ENCODE data around the gene RNF223. TPM values are rescaled to one million over a fixed set of nuclear protein-coding genes. Genes with fewer than 3 reads are reported as not detected.
"Not testable (repeated sequence)": the region's sequence is repeated elsewhere in the genome, so short reads cannot be mapped to it uniquely, and the experiment has no call there.

The RNF223 gene
- total RNA-seq, 1 donor from 2014 or later = 0.10 TPM

DNA sequence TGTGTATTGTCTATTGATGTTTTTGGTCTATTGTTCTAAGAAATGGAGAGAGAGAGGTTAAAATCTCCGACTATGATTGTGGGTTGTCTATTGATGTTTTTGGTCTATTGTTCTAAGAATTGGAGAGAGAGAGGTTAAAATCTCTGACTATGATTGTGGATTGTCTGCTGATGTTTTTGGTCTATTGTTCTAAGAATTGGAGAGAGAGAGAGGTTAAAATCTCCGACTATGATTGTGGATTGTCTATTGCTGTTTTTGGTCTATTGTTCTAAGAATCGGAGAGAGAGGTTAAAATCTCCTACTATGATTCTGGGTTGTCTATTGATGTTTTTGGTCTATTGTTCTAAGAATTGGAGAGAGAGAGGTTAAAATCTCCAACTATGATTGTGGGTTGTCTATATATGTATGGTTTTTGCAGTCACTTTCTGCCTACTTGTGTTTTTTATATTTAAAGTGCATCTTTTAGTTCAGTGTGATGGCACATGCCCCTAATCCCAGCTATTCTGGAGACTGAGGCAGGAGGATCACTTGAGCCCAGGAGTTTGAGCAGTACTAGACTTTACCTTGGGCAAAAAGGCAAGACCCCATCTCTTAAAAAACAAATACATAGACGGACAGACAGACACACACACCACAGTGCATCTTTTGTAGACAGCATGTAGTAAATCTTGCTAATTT is 25.5 kb upstream of the RNF223 start:
- Mint-ChIP-seq H3K27me3 (ENCODE audit: insufficient read depth) (peaks cover 9% of the 10 kb centered on the region), H3K4me3 (no peak overlapping the region), H3K9me3 (peaks cover 21% of the 10 kb centered on the region), H3K4me1 (ENCODE audit: low read depth) (peaks cover 26% of the 10 kb centered on the region), H3K27ac (peak overlapping the region; percentile 74), H3K36me3 (ENCODE audit: low read depth) (peaks cover 20% of the 10 kb centered on the region)
- DNase-seq (ENCODE audit: low spot score) = no peak
- intact Hi-C loops (cut with micrococcal nuclease) = loop anchor here (2.0 to 10.0 kb wide), 3 partner anchors 37 to 175 kb away; partner anchors contain the start of gene SAMD11

DNA sequence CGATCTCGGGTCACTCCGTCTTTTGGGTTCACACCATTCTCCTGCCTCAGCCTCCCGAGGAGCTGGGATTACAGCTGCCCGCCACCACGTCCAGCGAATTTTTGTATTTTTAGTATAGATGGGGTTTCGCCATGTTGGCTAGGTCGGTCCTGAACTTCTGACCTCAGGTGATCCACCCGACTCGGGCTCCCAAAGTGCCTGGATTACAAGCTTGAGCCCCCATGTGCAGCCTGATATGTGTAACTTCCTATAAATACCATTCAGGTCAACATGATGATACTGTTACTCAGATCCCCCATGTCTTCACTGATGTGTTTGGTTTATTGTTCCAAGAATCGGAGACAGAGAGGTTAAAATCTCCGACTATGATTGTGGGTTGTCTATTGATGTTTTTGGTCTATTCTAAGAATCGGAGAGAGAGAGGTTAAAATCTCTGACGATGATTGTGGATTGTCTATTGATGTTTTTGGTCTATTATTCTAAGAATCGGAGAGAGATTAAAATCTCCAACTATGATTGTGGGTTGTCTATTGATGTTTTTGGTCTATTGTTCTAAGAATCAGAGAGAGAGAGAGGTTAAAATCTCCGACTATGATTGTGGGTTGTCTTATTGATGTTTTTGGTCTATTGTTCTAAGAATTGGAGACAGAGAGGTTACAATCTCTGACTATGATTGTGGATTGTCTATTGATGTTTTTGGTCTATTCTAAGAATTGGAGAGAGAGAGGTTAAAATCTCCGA is 24.7 kb upstream of the RNF223 start:
- H3K36me3 Mint-ChIP-seq (ENCODE audit: low read depth) = peaks cover 20% of the 10 kb centered on the region
- peaks cover 26% of the 10 kb centered on the region for H3K4me1 Mint-ChIP-seq (ENCODE audit: low read depth)
- H3K27me3 Mint-ChIP-seq (ENCODE audit: insufficient read depth) = peaks cover 9% of the 10 kb centered on the region
- no peak for DNase-seq (ENCODE audit: low spot score)
- peaks cover 21% of the 10 kb centered on the region for H3K9me3 Mint-ChIP-seq
- peak overlapping the region; percentile 74 for H3K27ac Mint-ChIP-seq
- intact Hi-C loops (cut with micrococcal nuclease) = loop anchor here (2.0 to 10.0 kb wide), 3 partner anchors 37 to 174 kb away; partner anchors contain the start of gene SAMD11
- H3K4me3 Mint-ChIP-seq = no peak overlapping the region

DNA sequence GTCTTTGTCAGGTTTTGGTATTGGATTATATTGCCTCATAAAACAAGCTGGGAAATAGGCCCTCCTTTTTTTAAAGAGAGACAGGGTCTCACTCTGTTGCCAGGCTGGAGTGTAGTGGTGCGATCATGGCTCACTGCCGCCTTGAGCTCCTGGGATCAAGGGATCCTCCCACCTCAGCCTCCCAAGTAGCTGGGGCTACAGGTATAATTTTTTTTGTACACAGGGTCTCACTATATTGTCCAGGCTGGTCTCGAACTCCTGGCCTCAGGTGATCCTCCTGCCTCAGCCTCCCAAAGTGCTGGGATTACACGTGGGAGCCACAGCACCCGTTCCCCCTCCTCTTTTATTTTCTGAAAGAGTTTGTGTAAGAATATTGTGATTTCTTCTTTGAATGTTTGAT is 22.0 kb upstream of the RNF223 start:
- H3K9me3 Mint-ChIP-seq = peaks cover 24% of the 10 kb centered on the region
- not testable (repeated sequence) for H3K27me3 Mint-ChIP-seq (ENCODE audit: insufficient read depth); H3K4me3 Mint-ChIP-seq; H3K27ac Mint-ChIP-seq; DNase-seq (ENCODE audit: low spot score)
- H3K4me1 Mint-ChIP-seq (ENCODE audit: low read depth) = peaks cover 26% of the 10 kb centered on the region
- peaks cover 16% of the 10 kb centered on the region for H3K36me3 Mint-ChIP-seq (ENCODE audit: low read depth)
- intact Hi-C loops (cut with micrococcal nuclease) = loop anchor here (5.0 to 10.0 kb wide), 2 partner anchors 34 to 171 kb away; partner anchors contain the start of gene SAMD11

DNA sequence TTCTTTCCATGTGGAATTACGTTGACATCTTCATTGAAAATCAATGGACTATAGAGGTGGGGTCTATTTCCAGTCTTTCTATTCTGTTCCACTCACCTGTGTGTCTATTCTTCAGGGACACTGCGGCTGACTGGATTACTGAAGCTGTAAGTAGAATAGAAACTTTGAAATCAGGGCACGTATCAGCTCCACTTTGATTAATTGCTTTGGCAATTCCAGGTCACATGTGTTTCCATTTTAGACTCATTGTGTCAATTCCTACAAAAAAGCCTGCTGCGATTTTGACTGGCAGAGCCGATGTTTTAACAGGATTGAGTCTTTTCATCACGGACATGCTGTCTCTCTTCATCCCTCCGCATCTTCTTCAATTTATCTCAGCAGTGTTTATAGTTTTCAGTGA is 20.9 kb upstream of the RNF223 start:
- Mint-ChIP-seq H3K4me1 (ENCODE audit: low read depth) (peaks cover 19% of the 10 kb centered on the region), H3K9me3 (peaks cover 17% of the 10 kb centered on the region), H3K27ac (no peak overlapping the region), H3K4me3 (no peak overlapping the region), H3K27me3 (ENCODE audit: insufficient read depth) (peaks cover 9% of the 10 kb centered on the region), H3K36me3 (ENCODE audit: low read depth) (peaks cover 13% of the 10 kb centered on the region)
- DNase-seq (ENCODE audit: low spot score) = no peak
- intact Hi-C loops (cut with micrococcal nuclease) = loop anchor here (5.0 to 10.0 kb wide), 2 partner anchors 33 to 170 kb away; partner anchors contain the start of gene SAMD11

DNA sequence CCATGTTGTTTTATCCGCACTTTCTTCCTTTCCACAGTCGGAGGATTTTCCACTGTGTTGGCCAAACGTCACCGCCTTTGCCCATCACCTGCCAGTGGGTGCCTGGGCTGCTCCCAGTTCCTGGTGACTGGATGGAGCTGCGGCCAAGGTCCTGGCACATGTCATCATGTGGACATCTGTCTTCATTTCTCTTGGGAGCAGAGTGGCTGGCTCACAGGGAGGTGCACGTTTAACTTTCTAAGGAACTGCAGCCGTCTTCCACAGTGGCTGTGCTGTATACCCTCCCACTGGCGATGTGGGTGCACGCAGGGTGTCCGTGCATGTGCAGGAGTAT is 19.5 kb upstream of the RNF223 start:
- Mint-ChIP-seq H3K4me1 (ENCODE audit: low read depth) (peaks cover 6% of the 10 kb centered on the region), H3K9me3 (peaks cover 4% of the 10 kb centered on the region), H3K27ac (no peak overlapping the region), H3K36me3 (ENCODE audit: low read depth) (peaks cover 5% of the 10 kb centered on the region), H3K4me3 (no peak overlapping the region), H3K27me3 (ENCODE audit: insufficient read depth) (no peaks in the 10 kb centered on the region)
- no peak for DNase-seq (ENCODE audit: low spot score)
- intact Hi-C loops (cut with micrococcal nuclease) = loop anchor here (10.0 kb wide), 1 partner anchor 169 kb away; the partner anchor contains the start of gene SAMD11

DNA sequence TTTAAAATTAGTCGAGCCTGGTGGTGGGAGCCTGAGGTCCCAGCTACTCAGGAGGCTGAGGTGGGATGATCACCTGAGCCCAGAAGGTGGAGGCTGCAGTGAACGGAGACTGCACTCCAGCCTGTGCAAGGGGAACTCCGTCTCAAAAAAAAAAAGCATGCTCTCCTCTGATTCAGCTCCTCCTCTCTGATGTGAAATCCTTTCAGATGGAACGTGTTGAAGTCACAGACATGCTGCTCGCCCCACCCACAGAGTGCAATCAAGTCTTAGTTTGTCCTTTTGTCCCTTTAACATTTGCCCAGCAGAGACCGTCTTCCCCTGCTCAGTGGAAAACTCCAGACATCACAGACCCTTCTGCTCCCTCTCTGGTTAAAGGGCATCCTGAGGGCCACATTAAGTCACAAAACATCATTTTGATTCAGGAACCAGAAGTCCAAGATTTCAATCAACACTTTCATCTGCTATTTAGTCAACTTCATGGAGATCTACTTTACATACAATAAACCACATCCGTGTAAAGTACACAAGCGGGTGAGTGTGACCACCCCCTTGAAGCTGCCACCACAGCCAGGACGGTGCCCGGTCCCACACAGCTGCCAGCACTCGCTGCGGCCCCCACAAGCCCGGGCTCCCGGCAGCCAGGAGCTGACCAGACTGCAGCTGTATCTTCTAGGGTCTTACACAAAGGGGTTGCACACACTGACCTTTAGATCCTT is 18.9 kb upstream of the RNF223 start:
- H3K27ac Mint-ChIP-seq = no peak overlapping the region
- H3K9me3 Mint-ChIP-seq = peaks cover 3% of the 10 kb centered on the region
- no peak for DNase-seq (ENCODE audit: low spot score)
- no peaks in the 10 kb centered on the region for H3K27me3 Mint-ChIP-seq (ENCODE audit: insufficient read depth)
- no peak overlapping the region for H3K4me3 Mint-ChIP-seq
- peaks cover 4% of the 10 kb centered on the region for H3K4me1 Mint-ChIP-seq (ENCODE audit: low read depth)
- intact Hi-C loops (cut with micrococcal nuclease) = loop anchor here (10.0 kb wide), 1 partner anchor 168 kb away; the partner anchor contains the start of gene SAMD11
- H3K36me3 Mint-ChIP-seq (ENCODE audit: low read depth) = peaks cover 5% of the 10 kb centered on the region

DNA sequence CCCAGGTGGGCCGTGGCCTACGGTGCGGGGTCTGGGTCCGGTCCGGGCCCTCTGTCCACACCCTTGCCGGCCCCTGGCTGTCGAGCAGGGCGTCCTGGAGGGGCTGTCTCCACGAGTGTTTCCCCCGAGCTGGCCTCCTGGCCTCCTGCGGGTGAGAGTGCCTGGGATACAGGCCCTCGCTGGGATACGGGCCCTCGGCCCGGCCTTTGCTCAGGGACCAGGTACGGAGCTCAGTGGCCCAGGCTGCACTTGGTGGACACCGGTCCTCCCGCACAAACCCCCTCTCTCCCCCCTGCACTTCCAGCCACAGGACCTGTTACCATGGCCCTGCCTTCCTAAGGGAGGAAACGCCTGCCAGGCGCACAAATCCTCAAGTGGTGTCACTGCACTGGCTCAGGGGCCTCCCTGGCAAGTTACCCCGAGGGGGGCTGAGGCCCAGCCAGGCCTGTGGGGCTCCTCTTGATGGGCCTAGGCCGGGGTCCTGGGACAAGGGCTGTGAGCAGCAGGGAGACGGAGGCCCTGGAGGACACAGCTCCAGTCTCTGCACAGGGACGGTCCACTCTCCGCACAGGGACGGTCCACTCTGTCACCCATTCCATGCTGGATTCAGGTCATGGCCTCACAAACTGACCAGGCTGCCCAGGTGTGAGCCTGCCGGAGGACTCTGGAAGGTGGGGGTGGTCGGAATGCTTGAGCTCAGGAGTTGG is 18.2 kb upstream of the RNF223 start:
- Mint-ChIP-seq H3K27me3 (ENCODE audit: insufficient read depth) (no peaks in the 10 kb centered on the region), H3K27ac (no peak overlapping the region), H3K36me3 (ENCODE audit: low read depth) (peaks cover 3% of the 10 kb centered on the region), H3K9me3 (peaks cover 3% of the 10 kb centered on the region), H3K4me3 (no peak overlapping the region), H3K4me1 (ENCODE audit: low read depth) (peaks cover 4% of the 10 kb centered on the region)
- intact Hi-C loops (cut with micrococcal nuclease) = loop anchor here (10.0 kb wide), 1 partner anchor 168 kb away; the partner anchor contains the start of gene SAMD11
- DNase-seq (ENCODE audit: low spot score) = no peak

DNA sequence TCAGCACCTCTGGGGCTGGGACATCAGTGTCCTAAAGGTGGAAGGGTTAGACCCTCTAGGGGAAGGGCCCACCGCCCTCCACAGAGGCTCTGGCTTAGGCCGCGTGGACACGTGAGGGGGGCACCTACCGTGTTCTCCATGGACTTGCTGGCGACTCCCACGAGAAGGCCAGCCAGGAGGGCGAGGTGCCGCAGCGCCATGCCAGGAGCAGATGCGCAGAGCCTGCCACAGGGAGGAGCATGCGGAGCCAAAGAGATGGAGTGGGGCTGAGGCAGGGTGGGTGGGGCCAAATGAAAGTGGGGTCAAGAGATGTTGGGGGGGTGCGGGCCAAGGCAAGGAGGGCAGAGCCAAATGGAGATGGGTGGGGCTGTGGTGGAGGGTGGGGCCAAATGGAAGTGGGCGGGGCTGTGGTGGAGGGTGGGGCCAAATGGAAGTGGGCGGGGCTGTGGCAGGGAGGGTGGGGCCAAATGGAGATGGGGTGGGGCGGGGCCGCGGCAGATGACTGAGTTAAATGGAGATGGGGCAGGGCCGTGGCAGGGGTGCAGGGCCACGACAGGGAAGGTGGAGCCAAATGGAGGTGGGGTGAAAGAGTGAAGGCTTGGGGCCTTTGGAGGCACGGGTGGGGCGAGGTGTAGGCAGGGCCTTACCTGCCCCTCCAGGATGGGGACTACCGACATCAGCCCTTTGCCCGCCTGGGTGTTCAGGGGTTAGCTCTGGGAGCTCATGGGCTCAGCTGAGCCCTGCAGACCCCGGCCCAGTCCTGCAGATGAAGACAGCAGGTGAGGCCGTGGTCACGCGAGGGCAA is 17.4 kb upstream of the RNF223 start:
- Mint-ChIP-seq H3K27me3 (ENCODE audit: insufficient read depth) (no peaks in the 10 kb centered on the region), H3K9me3 (peaks cover 3% of the 10 kb centered on the region), H3K36me3 (ENCODE audit: low read depth) (peaks cover 3% of the 10 kb centered on the region), H3K4me1 (ENCODE audit: low read depth) (peaks cover 4% of the 10 kb centered on the region), H3K4me3 (no peak overlapping the region), H3K27ac (no peak overlapping the region)
- DNase-seq (ENCODE audit: low spot score) = no peak
- intact Hi-C loops (cut with micrococcal nuclease) = loop anchor here (10.0 kb wide), 1 partner anchor 167 kb away; the partner anchor contains the start of gene SAMD11

DNA sequence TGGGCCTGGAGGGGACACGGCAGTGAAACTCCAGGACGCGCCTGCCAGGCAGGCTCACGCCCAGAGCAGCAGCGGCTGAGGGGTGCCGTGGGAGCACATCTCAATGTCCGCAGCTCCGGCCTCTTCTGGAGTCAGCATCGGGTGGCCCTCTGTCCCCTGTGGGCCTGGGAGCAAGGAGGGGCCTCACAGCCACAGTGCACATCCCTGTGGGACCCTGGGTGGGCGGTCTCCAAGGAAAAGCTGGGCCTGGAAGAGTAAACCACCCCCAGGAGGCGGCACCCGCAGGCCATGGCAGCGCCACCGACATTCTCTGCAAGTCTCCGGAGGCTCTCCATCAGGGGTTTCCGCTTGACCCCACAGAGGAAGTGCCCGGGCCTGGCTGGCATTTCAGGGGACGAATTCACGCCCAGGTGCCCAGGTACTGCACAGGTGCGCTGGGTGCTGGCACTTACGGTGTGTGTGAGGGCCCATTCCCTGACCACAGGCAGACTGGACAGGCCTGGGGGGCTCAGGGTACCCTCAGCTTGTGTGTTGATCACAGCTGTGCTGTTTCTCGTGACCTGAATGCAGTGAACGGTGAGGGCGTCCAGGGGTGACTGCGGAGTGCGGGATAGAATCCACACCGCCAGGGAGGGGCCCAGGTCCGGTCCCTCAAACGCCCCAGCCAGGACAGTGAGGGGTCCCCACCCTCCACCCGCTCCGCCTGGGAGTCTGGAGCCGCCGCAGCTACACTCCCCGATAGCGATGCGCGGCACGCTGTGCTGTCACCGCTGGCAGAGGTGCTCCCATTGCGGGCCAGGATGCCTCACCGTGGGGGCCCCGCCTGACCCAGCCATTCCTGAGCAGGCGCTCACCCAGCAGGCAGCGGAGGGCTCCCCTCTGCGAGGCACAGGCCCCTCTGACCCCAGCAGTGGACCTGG is 16.6 kb upstream of the RNF223 start:
- Mint-ChIP-seq H3K4me1 (ENCODE audit: low read depth) (peaks cover 4% of the 10 kb centered on the region), H3K27ac (no peak overlapping the region), H3K36me3 (ENCODE audit: low read depth) (peaks cover 3% of the 10 kb centered on the region), H3K9me3 (peaks cover 3% of the 10 kb centered on the region), H3K27me3 (ENCODE audit: insufficient read depth) (no peaks in the 10 kb centered on the region), H3K4me3 (no peak overlapping the region)
- intact Hi-C loops (cut with micrococcal nuclease) = loop anchor here (10.0 kb wide), 1 partner anchor 166 kb away; the partner anchor contains the start of gene SAMD11
- DNase-seq (ENCODE audit: low spot score) = no peak

DNA sequence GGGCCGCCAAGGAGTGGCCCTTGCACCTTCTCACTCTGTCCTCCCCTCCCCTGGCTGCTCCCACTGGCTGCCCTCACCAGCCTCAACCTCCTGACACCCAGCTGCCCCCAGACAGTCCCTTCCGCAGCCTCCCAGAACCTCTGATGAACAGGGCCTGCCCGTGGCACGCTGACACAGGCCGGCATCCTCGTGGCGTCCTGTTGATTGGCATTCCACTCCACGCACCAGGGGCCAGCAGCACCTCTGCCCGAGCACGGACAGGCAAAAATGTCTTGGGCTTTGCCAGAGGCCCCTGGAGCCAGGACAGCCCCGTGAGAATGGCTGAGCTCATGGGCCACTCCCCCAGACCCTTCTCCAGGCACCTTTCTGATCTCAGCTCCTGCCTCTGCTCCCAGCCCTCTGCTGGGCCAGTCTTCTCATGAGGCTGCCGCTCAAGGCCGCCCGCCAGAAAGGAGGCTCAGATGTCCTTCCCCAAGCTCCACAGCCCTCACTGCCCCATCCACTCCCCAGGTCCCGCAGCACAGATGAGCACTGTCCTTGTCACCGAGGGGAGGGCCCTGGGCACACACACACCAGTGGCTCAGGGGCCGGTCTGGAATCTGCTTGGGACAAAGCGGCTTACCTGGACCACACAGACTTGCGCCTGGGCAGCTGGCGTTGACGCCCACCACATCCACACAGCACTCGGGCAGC is 15.8 kb upstream of the RNF223 start:
- H3K27ac Mint-ChIP-seq = no peak overlapping the region
- no peak for DNase-seq (ENCODE audit: low spot score)
- H3K4me3 Mint-ChIP-seq = no peak overlapping the region
- peaks cover 3% of the 10 kb centered on the region for H3K36me3 Mint-ChIP-seq (ENCODE audit: low read depth)
- intact Hi-C loops (cut with micrococcal nuclease) = loop anchor here (10.0 kb wide), 1 partner anchor 165 kb away; the partner anchor contains the start of gene SAMD11
- H3K9me3 Mint-ChIP-seq = peaks cover 3% of the 10 kb centered on the region
- H3K27me3 Mint-ChIP-seq (ENCODE audit: insufficient read depth) = no peaks in the 10 kb centered on the region
- peaks cover 4% of the 10 kb centered on the region for H3K4me1 Mint-ChIP-seq (ENCODE audit: low read depth)

Measured in activated T-helper 1 cell treated with anti-CD3 and anti-CD28 coated beads, Interleukin-12 subunit alpha, Interleukin-12 subunit beta, Interleukin-2, Interleukin-4 antibody, amounts not matched to agents 30 ng/mL and 10 ng/mL and 1 ng/mL, durations not matched to agents 14 hours and 24 hours and 36 hours (primary cell).